ENCODE data around the gene BTNL3. TPM values are rescaled to one million over a fixed set of nuclear protein-coding genes. Genes with fewer than 3 reads are reported as not detected.
"Not testable (repeated sequence)": the region's sequence is repeated elsewhere in the genome, so short reads cannot be mapped to it uniquely, and the experiment has no call there.

BTNL3 gene
- polyA plus RNA-seq, 4 donors = 0.10 to 0.31 (median 0.13) TPM; not detected in 1

DNA sequence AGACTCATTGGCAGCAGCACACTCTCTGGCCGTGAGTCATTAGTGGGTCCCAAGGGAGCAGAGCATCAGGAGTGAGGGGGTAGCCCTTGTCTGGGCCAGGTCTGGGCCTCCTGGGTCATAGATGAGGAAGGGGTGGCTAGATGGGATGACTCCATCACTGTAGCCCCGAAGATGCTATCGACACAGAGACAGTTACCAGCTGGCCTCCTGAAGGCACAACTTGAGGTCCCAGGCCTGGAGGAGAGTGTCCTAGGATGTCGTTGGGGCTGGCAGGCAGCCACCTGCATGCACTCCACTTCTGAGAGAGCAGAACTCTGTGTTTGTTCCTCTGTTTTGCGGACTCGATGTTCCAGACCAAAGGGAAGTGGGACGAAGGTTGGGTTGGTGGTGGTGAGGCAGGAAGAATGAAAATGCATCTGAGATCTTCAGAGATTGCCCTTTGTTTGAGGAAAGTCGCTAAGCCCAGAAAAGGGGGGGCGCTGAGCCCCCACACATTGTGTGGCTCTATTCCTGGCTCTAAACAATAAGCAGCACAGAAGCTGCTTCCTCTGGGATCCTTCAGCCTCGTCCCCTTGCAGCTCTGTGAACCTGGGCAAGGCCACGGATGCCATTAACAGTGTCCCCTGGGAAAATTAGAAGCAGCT, 56.1 kb downstream of the BTNL3 start:
- no peak for DNase-seq (ENCODE audit: low read depth in 4 of 4, low spot score in 2 of 4)

DNA sequence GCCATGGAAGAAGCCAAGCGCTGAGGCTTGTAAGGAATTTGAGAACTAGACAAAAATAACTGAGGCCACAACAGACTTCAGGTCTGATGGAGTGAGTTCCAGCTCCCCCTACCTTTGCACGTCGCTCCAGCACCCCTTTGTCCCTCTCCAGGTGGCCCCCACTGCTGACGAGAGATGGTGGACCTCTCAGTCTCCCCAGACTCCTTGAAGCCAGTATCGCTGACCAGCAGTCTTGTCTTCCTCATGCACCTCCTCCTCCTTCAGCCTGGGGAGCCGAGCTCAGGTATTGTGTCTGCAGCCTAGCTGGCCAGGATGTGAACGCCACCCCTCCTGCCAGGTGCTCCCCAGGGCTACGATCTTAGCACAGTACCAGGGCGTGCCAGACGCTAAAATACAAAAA, 56.7 kb downstream of the BTNL3 start:
- no peak for DNase-seq (ENCODE audit: low read depth in 4 of 4, low spot score in 2 of 4)

DNA sequence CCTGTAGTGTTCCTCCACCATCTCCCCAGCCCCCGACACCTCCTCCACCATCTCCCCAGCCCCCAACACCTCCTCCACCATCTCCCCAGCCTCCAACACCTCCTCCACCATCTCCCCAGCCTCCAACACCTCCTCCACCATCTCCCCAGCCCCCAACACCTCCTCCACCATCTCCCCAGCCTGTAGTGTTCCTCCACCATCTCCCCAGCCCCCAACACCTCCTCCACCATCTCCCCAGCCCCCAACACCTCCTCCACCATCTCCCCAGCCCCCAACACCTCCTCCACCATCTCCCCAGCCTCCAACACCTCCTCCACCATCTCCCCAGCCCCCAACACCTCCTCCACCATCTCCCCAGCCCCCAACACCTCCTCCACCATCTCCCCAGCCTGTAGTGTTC, 57.2 kb downstream of the BTNL3 start:
- DNase-seq (ENCODE audit: low read depth in 4 of 4, low spot score in 2 of 4) = not testable (repeated sequence)

GRCh38 chr5:181047288-181047687, 58.6 kb downstream of the BTNL3 start:
- no peak for DNase-seq (ENCODE audit: low read depth in 4 of 4, low spot score in 2 of 4)

GRCh38 chr5:181047921-181048320, 59.3 kb downstream of the BTNL3 start:
- DNase-seq (ENCODE audit: low read depth in 4 of 4, low spot score in 2 of 4) = no peak

- DNase-seq (ENCODE audit: low read depth in 4 of 4, low spot score in 2 of 4) = no peak
Observed at GRCh38 chr5:181050016-181050415, 61.4 kb downstream of the BTNL3 start.

DNA sequence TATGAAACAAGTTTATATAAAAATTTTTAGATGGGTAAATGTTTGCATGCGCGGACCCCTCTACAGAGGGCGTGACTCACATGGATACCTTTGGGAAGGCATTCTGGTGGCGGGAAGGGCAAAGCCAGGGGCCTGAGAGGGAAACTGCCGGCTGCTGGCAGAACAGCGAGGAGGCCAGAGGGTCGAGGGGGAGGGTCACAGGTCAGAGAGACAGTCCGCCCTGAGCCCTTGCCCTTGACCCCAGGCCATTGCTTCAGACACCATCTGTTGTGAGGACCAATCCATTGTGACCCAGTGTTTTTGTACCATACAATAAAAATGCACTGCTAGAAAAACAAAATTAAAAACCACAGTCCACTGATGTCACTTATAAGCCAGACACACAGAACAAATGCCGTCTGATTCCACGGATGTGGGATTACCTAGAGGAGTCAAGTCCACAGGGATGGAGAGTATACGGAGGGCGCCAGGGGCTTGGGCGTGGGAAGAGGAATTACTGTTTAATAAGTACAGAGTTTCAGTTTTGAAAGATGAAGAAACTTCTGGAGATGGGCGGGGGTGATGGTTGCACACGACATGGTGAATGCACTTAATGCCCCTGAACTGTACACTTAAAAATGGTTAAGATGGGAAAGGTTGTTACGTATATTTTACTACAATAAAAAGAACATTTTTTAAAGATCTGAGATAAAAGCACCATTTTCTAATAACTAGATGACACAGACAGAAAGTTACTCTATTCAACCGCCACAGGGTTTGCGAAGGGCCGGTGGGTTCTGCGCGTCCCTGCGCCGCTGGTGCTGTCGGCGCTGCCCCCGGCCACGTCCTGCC, 63.4 kb downstream of the BTNL3 start:
- DNase-seq (ENCODE audit: low read depth in 4 of 4, low spot score in 2 of 4) = no peak

DNA sequence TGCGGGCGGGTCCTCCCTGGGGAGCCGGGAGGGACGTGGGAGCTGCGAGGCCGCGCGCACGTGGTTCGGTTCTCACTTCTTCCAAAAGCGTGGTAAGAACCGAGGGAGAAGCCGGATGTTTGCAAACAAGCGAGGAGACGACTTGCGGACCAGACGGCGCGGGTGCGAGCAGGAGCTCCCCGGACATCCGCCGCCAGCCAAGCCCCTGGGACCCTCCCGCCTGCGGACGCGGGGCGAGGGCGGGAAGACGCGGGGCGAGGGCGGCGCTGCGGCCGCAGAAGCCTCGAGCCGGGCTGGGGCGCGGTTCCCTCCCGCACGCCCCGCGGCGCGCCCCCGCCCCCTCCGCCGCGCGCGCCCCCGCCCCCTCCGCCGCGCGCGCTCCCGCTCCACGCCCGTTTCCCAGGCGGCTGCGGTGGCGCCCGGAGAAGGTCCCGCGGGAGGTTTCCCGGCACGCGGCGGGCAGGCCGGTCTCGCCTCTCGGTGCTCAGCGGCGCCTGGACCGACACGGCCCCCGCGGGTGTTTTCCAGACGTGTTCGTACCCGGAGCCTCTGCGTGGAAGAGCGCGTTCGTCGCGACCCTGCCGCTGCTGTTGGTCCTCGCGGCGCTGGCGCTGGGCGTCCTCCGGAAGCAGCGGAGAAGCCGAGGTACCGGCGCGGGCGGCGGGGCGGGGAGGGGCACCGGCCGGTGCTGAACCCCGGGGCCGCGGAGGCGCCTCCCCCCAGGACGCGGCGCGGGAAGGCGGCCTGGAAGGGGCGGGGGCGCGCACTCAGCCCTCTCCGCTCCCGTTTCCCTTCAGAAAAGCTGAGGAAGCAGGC, 64.2 kb downstream of the BTNL3 start:
- DNase-seq (ENCODE audit: low read depth in 4 of 4, low spot score in 2 of 4) = no peak

- no peak for DNase-seq (ENCODE audit: low read depth in 4 of 4, low spot score in 2 of 4)
Observed at GRCh38 chr5:181053488-181054121, 65.0 kb downstream of the BTNL3 start.

DNA sequence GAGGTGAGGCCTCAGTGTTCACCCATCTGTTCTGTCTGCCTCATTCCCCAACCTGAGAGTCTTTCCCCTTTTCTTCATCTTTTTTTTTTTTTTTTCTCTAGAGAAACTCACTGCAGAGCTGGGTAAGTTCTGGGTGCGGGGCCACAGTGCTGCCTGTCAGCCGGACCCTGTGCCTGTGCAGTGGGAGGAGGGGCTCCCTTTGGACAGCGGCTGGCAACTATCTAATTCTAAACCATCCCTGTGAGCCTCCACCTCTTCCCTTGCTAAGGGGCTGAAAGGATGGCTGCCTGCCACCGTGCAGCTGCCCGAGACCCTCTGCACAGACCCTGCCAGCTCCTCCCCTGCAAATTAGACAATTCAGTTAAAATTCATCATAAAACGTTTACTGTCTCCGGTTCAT, 65.5 kb downstream of the BTNL3 start:
- DNase-seq (ENCODE audit: low read depth in 4 of 4, low spot score in 2 of 4) = no peak

- DNase-seq (ENCODE audit: low read depth in 4 of 4, low spot score in 2 of 4) = no peak
Observed at GRCh38 chr5:181054871-181055459, 66.3 kb downstream of the BTNL3 start.

Other genes starting within 250 kb of the BTNL3 start
- not detected for gene OR2Y1, start 248.8 kb upstream of the BTNL3 start, polyA plus RNA-seq (ENCODE audit: insufficient read length in 4 of 4)
- 10 to 100 TPM; 73.4 to 92.6 (median 82.3) TPM for gene MGAT1, start 186.0 kb upstream of the BTNL3 start, polyA plus RNA-seq (ENCODE audit: insufficient read length in 4 of 4)
- 10 to 100 TPM; 49.8 to 69.2 (median 62.5) TPM for gene ZFP62, start 127.6 kb upstream of the BTNL3 start, polyA plus RNA-seq (ENCODE audit: insufficient read length in 4 of 4)
- under 1 TPM; 0.18 to 0.84 (median 0.39) TPM for gene BTNL8, start 89.7 kb upstream of the BTNL3 start, polyA plus RNA-seq (ENCODE audit: insufficient read length in 4 of 4)
- gene BTNL9, start 51.4 kb downstream of the BTNL3 start, polyA plus RNA-seq (ENCODE audit: insufficient read length in 4 of 4) = 10 to 100 TPM in 2 of 4 donors, 1 to 10 TPM in 2; 5.6 to 15.5 (median 8.2) TPM
- under 1 TPM in 1 of 4 donors, not detected in 3; 0.06 TPM for gene OR2V1, start 142.3 kb downstream of the BTNL3 start, polyA plus RNA-seq (ENCODE audit: insufficient read length in 4 of 4)
- gene OR2V2, start 158.7 kb downstream of the BTNL3 start, polyA plus RNA-seq (ENCODE audit: insufficient read length in 4 of 4) = not detected
- gene TRIM7, start 216.3 kb downstream of the BTNL3 start, polyA plus RNA-seq (ENCODE audit: insufficient read length in 4 of 4) = under 1 TPM; 0.16 to 0.68 (median 0.25) TPM
- gene TRIM41, start 234.4 kb downstream of the BTNL3 start, polyA plus RNA-seq (ENCODE audit: insufficient read length in 4 of 4) = 10 to 100 TPM; 30.6 to 41.6 (median 36.5) TPM